NCI-H69 (cell line): ENCODE data around the gene HDHD5.

Experiments used
- DNase-seq: peaks from one replicate; lab custom pipeline; 2025; lab: John Stamatoyannopoulos, UW

The HDHD5 gene

GRCh38 chr22:17120281-17120680, 38.8 kb downstream of the HDHD5 start:
- DNase-seq, result peak; percentile 42

GRCh38 chr22:17119481-17120202, 39.4 kb downstream of the HDHD5 start:
- peak; percentile 38 for DNase-seq

GRCh38 chr22:17118342-17118741, 40.7 kb downstream of the HDHD5 start:
- DNase-seq, result no peak

- DNase-seq, result no peak
These were observed 41.2 kb downstream of the HDHD5 start for GRCh38 chr22:17117890-17118289.

GRCh38 chr22:17117400-17117799, 41.7 kb downstream of the HDHD5 start:
- DNase-seq, result no peak

- DNase-seq, result peak; percentile 46
These were observed 42.3 kb downstream of the HDHD5 start for GRCh38 chr22:17116572-17117330.

GRCh38 chr22:17115945-17116565, 43.0 kb downstream of the HDHD5 start:
- no peak for DNase-seq

GRCh38 chr22:17115236-17115635, 43.8 kb downstream of the HDHD5 start:
- no peak for DNase-seq

GRCh38 chr22:17114898-17115235, 44.2 kb downstream of the HDHD5 start:
- no peak for DNase-seq

GRCh38 chr22:17114173-17114897, 44.7 kb downstream of the HDHD5 start:
- peak; percentile 25 for DNase-seq

GRCh38 chr22:17113600-17113999, 45.5 kb downstream of the HDHD5 start:
- no peak for DNase-seq

GRCh38 chr22:17112491-17113042, 46.5 kb downstream of the HDHD5 start:
- DNase-seq, result peak; percentile 60

- no peak for DNase-seq
These were observed 48.1 kb downstream of the HDHD5 start for GRCh38 chr22:17110791-17111550.

- DNase-seq, result no peak
These were observed 49.1 kb downstream of the HDHD5 start for GRCh38 chr22:17109976-17110375.

- DNase-seq, result no peak
These were observed 49.8 kb downstream of the HDHD5 start for GRCh38 chr22:17109113-17109865.

- DNase-seq, result no peak
These were observed 50.6 kb downstream of the HDHD5 start for GRCh38 chr22:17108256-17109112.

GRCh38 chr22:17107547-17107810, 51.6 kb downstream of the HDHD5 start:
- DNase-seq, result no peak

- DNase-seq, result no peak
These were observed 52.1 kb downstream of the HDHD5 start for GRCh38 chr22:17106785-17107546.

GRCh38 chr22:17106161-17106784, 52.8 kb downstream of the HDHD5 start:
- no peak for DNase-seq
